Gastroesophageal sphincter (tissue), 4 donors: Measurements from ENCODE around the gene SH3PXD2B. TPM values are rescaled to one million over a fixed set of nuclear protein-coding genes. Genes with fewer than 3 reads are reported as not detected.

Source experiments
- ATAC-seq: fragments of 150-250 bp; one replicate; pipeline ENCODE4 v1.9.1; 2016; ENCODE audit warnings: mild to moderate bottlenecking, moderate library complexity
- H3K27ac ChIP-seq, 4 donors: fragments of 200-600 bp; sonication (generic) in 3 of 4; 1 replicate in 3 of 4; 2 replicates in 1 of 4; pipeline ENCODE4 v1.5.1; 2016 to 2019
- H3K27me3 ChIP-seq: fragments of 200-600 bp; sonication (generic); one replicate; pipeline ENCODE4 v1.5.1; 2019
- H3K36me3 ChIP-seq, 2 donors: fragments of 200-600 bp; sonication (generic); one replicate each; pipeline ENCODE4 v1.5.1; 2019; ENCODE audit warnings: control low read depth in 1 of 2
- H3K4me1 ChIP-seq, 3 donors: fragments of 200-600 bp; sonication (generic); 1 replicate in 2 of 3; 2 replicates in 1 of 3; pipeline ENCODE4 v1.5.1; 2016 to 2019; ENCODE audit warnings: control low read depth in 2 of 3
- H3K4me3 ChIP-seq, 2 donors: fragments of 200-600 bp; sonication (generic); one replicate each; pipeline ENCODE4 v1.5.1; 2019; ENCODE audit warnings: mild to moderate bottlenecking in 1 of 2, moderate library complexity in 1 of 2
- H3K9me3 ChIP-seq, 3 donors: fragments of 200-600 bp; sonication (generic); one replicate each; pipeline ENCODE4 v1.5.1; 2017 to 2019; ENCODE audit warnings: control low read depth in 2 of 3
- CTCF ChIP-seq, 4 experiments: fragments of 200-600 bp in 2 of 4; fragments of 450-650 bp in 2 of 4; sonication (generic) in 1 of 4; IDR thresholded peaks; one replicate each; pipeline ENCODE4 v1.5.1; 2017 to 2019; ENCODE audit warnings: antibody characterized with exemption in 4 of 4, mild to moderate bottlenecking in 2 of 4, moderate library complexity in 2 of 4
- EP300 ChIP-seq: sonication (generic); formaldehyde crosslinking; IDR thresholded peaks from one replicate; pipeline ENCODE4 v1.6.1; 2017; ENCODE audit warnings: antibody characterized with exemption, mild to moderate bottlenecking
- POLR2A ChIP-seq, 2 donors: fragments of 450-650 bp; IDR thresholded peaks; one replicate each; pipeline ENCODE4 v1.6.1; 2017; ENCODE audit warnings: antibody characterized with exemption in 2 of 2, mild to moderate bottlenecking in 2 of 2, moderate library complexity in 1 of 2
- POLR2AphosphoS5 ChIP-seq: sonication (generic); formaldehyde crosslinking; IDR thresholded peaks from one replicate; pipeline ENCODE4 v1.6.1; 2017; ENCODE audit warnings: antibody characterized with exemption
- WGBS, 2 donors: methylation state at CpG; one replicate each; pipeline ENCODE4 v1.1.5; 2018; ENCODE audit warnings: low coverage in 1 of 2; 5-methylcytosine and 5-hydroxymethylcytosine counted together
- total RNA-seq, 4 donors: library from RNA; depleted of rRNA; stranded (reverse); fragments of >200 nt; gene quantifications; one replicate each; pipeline ENCODE4 v1.1.0, GENCODE V29; 2016

SH3PXD2B gene
- total RNA-seq, 4 donors from 2014 or later = 40.2 to 80.9 (median 56.0) TPM

GRCh38 chr5:172377438-172377837 is 76.9 kb downstream of the SH3PXD2B start:
- ATAC-seq = no peak
- Histone ChIP-seq H3K36me3 (peaks cover 0 to 96% of the 10 kb centered on the region in 2 donors), H3K4me3 (no peak overlapping the region), H3K9me3 (no peaks in the 10 kb centered on the region), H3K27me3 (no peaks in the 10 kb centered on the region), H3K4me1 (peaks cover 0 to 26% (median 0%) of the 10 kb centered on the region in 3 donors), H3K27ac (no peak overlapping the region)
- 90% methylated on average over 1 to 3 of the region's 3 CpGs for WGBS, 2 donors
- TF ChIP-seq POLR2A (IDR thresholded peaks at IDR 0.05) = no peak
- no peak for TF ChIP-seq CTCF (IDR thresholded peaks at IDR 0.05)
- no peak for TF ChIP-seq POLR2AphosphoS5
- TF ChIP-seq EP300 = no peak

GRCh38 chr5:172374783-172375182 is 79.5 kb downstream of the SH3PXD2B start:
- 96 to 97% methylated on average over 4 of the region's 6 CpGs for WGBS, 2 donors
- H3K4me1 ChIP-seq = peaks cover 0 to under 1% (median 0%) of the 10 kb centered on the region in 3 donors
- peaks cover 0 to 95% of the 10 kb centered on the region in 2 donors for H3K36me3 ChIP-seq
- no peaks in the 10 kb centered on the region for H3K27me3 ChIP-seq
- no peak overlapping the region for H3K4me3 ChIP-seq
- peaks cover 0 to 10% (median 0%) of the 10 kb centered on the region in 3 donors for H3K9me3 ChIP-seq
- no peak for TF ChIP-seq CTCF (IDR thresholded peaks at IDR 0.05)
- no peak for TF ChIP-seq EP300
- no peak for TF ChIP-seq POLR2A (IDR thresholded peaks at IDR 0.05)
- no peak for TF ChIP-seq POLR2AphosphoS5
- H3K27ac ChIP-seq = no peak overlapping the region
- no peak for ATAC-seq

GRCh38 chr5:172373680-172374079 is 80.6 kb downstream of the SH3PXD2B start:
- H3K4me1 ChIP-seq = no peaks in the 10 kb centered on the region
- no peak overlapping the region for H3K27ac ChIP-seq
- no peak overlapping the region for H3K4me3 ChIP-seq
- H3K27me3 ChIP-seq = no peaks in the 10 kb centered on the region
- H3K9me3 ChIP-seq = peaks cover 0 to 10% (median 0%) of the 10 kb centered on the region in 3 donors
- peaks cover 0 to 96% of the 10 kb centered on the region in 2 donors for H3K36me3 ChIP-seq
- 85 to 98% methylated on average over 3 to 6 of the region's 6 CpGs for WGBS, 2 donors
- ATAC-seq = no peak
- TF ChIP-seq CTCF (IDR thresholded peaks at IDR 0.05) (no peak), POLR2A (IDR thresholded peaks at IDR 0.05) (no peak), POLR2AphosphoS5 (no peak), EP300 (no peak)

- H3K4me3 ChIP-seq = no peak overlapping the region
- no peak overlapping the region for H3K27ac ChIP-seq
- no peaks in the 10 kb centered on the region for H3K4me1 ChIP-seq
- H3K9me3 ChIP-seq = peaks cover 0 to 10% (median 0%) of the 10 kb centered on the region in 3 donors
- no peaks in the 10 kb centered on the region for H3K27me3 ChIP-seq
- peaks cover 0 to 89% of the 10 kb centered on the region in 2 donors for H3K36me3 ChIP-seq
- no peak for ATAC-seq
- 86 to 91% methylated on average over 4 to 5 of the region's 7 CpGs for WGBS, 2 donors
- no peak for TF ChIP-seq CTCF (IDR thresholded peaks at IDR 0.05)
- TF ChIP-seq POLR2A (IDR thresholded peaks at IDR 0.05) = no peak
- no peak for TF ChIP-seq POLR2AphosphoS5
- no peak for TF ChIP-seq EP300
These were observed 82.6 kb downstream of the SH3PXD2B start for GRCh38 chr5:172371684-172372083.
